Stimulated activated effector memory CD8-positive, alpha-beta T cell treated with anti-CD3 and anti-CD28 coated beads, Interleukin-12 subunit alpha, Interleukin-12 subunit beta, amount 100 ng/mL, for 72 hours (primary cell): ENCODE data around the gene COX5A.
"Not testable (repeated sequence)": the region's sequence is repeated elsewhere in the genome, so short reads cannot be mapped to it uniquely, and the experiment has no call there.

ENCODE experiments used
- ATAC-seq: fragments of 150-1000 bp; cut with Tn5 transposase; 2 replicates; pipeline ENCODE4 v1.10.0; 2021
- DNase-seq, 2 donors: peaks; one replicate each; pipeline ENCODE4 v3.0.0; 2021 to 2022; ENCODE audit warnings: low spot score in 2 of 2
- H3K27ac Mint-ChIP-seq: one replicate; pipeline ENCODE4 v1.8.0; 2022; ENCODE audit warnings: mild to moderate bottlenecking, mixed read lengths
- H3K36me3 Mint-ChIP-seq: one replicate; pipeline ENCODE4 v1.8.0; 2022; ENCODE audit warnings: mild to moderate bottlenecking, mixed read lengths
- H3K4me1 Mint-ChIP-seq: one replicate; pipeline ENCODE4 v1.8.0; 2022; ENCODE audit warnings: mixed read lengths
- H3K4me3 Mint-ChIP-seq: one replicate; pipeline ENCODE4 v1.8.0; 2022; ENCODE audit warnings: mild to moderate bottlenecking, mixed read lengths
- H3K9me3 Mint-ChIP-seq: one replicate; pipeline ENCODE4 v1.8.0; 2022; ENCODE audit warnings: mixed read lengths

The COX5A gene

GRCh38 chr15:74958908-74959585 lies 21.2 kb upstream of the COX5A start:
- no peak overlapping the region for H3K27ac Mint-ChIP-seq
- peak overlapping the region; percentile 61 for H3K4me3 Mint-ChIP-seq
- no peaks in the 10 kb centered on the region for H3K9me3 Mint-ChIP-seq
- ATAC-seq, result no peak
- peaks cover 42% of the 10 kb centered on the region for H3K4me1 Mint-ChIP-seq
- peaks cover 4% of the 10 kb centered on the region for H3K36me3 Mint-ChIP-seq
- no peak for DNase-seq

- Mint-ChIP-seq H3K36me3 (peaks cover 4% of the 10 kb centered on the region), H3K4me3 (peak overlapping the region; percentile 61), H3K4me1 (peaks cover 42% of the 10 kb centered on the region), H3K27ac (no peak overlapping the region), H3K9me3 (no peaks in the 10 kb centered on the region)
- no peak for DNase-seq
- no peak for ATAC-seq
These were observed 20.5 kb upstream of the COX5A start for GRCh38 chr15:74958320-74958907.

- Mint-ChIP-seq H3K27ac (no peak overlapping the region), H3K36me3 (peaks cover 4% of the 10 kb centered on the region), H3K4me3 (peak overlapping the region; percentile 61), H3K9me3 (no peaks in the 10 kb centered on the region), H3K4me1 (peaks cover 42% of the 10 kb centered on the region)
- ATAC-seq (no peak), DNase-seq (no peak)
These were observed 19.7 kb upstream of the COX5A start for GRCh38 chr15:74957476-74958035.

- DNase-seq (peak; percentile 58 to 83), ATAC-seq (peak; percentile 90)
- H3K36me3 Mint-ChIP-seq, result peaks cover under 1% of the 10 kb centered on the region
- no peak within 1 kb of the TSS for H3K27ac Mint-ChIP-seq
- peaks cover 42% of the 10 kb centered on the region for H3K4me1 Mint-ChIP-seq
- peak within 1 kb of the TSS; percentile 61 for H3K4me3 Mint-ChIP-seq
- H3K9me3 Mint-ChIP-seq, result no peaks in the 10 kb centered on the region
These were observed 19.0 kb upstream of the COX5A start, which contains the start of gene RPP25 for GRCh38 chr15:74956648-74957475. RPP25 (minus strand) TSS chr15:74956772; CDS start chr15:74956583, 189 bp downstream.

- Mint-ChIP-seq H3K4me1 (peaks cover 36% of the 10 kb centered on the region), H3K36me3 (no peaks in the 10 kb centered on the region), H3K4me3 (peak overlapping the region; percentile 61), H3K27ac (no peak overlapping the region), H3K9me3 (no peaks in the 10 kb centered on the region)
- ATAC-seq (peak; percentile 57), DNase-seq (peak in 1 of 2 donors; percentile 26)
These were observed 18.1 kb upstream of the COX5A start for GRCh38 chr15:74955796-74956647.

- ATAC-seq, result no peak
- no peak overlapping the region for H3K27ac Mint-ChIP-seq
- H3K4me3 Mint-ChIP-seq, result peak overlapping the region; percentile 61
- H3K36me3 Mint-ChIP-seq, result no peaks in the 10 kb centered on the region
- no peaks in the 10 kb centered on the region for H3K9me3 Mint-ChIP-seq
- no peak for DNase-seq
- peaks cover 27% of the 10 kb centered on the region for H3K4me1 Mint-ChIP-seq
These were observed 17.1 kb upstream of the COX5A start for GRCh38 chr15:74955017-74955416.

- Mint-ChIP-seq H3K4me1 (peaks cover 26% of the 10 kb centered on the region), H3K9me3 (no peaks in the 10 kb centered on the region), H3K36me3 (no peaks in the 10 kb centered on the region), H3K27ac (no peak overlapping the region), H3K4me3 (peak overlapping the region; percentile 61)
- ATAC-seq (no peak), DNase-seq (no peak)
These were observed 16.6 kb upstream of the COX5A start for GRCh38 chr15:74954515-74954914.

GRCh38 chr15:74951006-74951405 lies 13.1 kb upstream of the COX5A start:
- DNase-seq (no peak), ATAC-seq (no peak)
- H3K4me3 Mint-ChIP-seq, result no peak overlapping the region
- peaks cover 5% of the 10 kb centered on the region for H3K4me1 Mint-ChIP-seq
- H3K36me3 Mint-ChIP-seq, result no peaks in the 10 kb centered on the region
- H3K9me3 Mint-ChIP-seq, result no peaks in the 10 kb centered on the region
- no peak overlapping the region for H3K27ac Mint-ChIP-seq

- DNase-seq (peak; percentile 73 to 91), ATAC-seq (peak; percentile 82)
- H3K4me3 Mint-ChIP-seq, result no peak overlapping the region
- no peaks in the 10 kb centered on the region for H3K9me3 Mint-ChIP-seq
- no peak overlapping the region for H3K27ac Mint-ChIP-seq
- H3K4me1 Mint-ChIP-seq, result peaks cover under 1% of the 10 kb centered on the region
- no peaks in the 10 kb centered on the region for H3K36me3 Mint-ChIP-seq
These were observed 12.4 kb upstream of the COX5A start for GRCh38 chr15:74950078-74950908.

- no peak for ATAC-seq
- Mint-ChIP-seq H3K9me3 (no peaks in the 10 kb centered on the region), H3K4me1 (peaks cover 13% of the 10 kb centered on the region), H3K4me3 (peak overlapping the region; percentile 80), H3K27ac (peak overlapping the region; percentile 91), H3K36me3 (peaks cover 35% of the 10 kb centered on the region)
- no peak for DNase-seq
These were observed 642 bp downstream of the COX5A start for GRCh38 chr15:74937272-74937589.

GRCh38 chr15:74935193-74935592 lies 2.7 kb downstream of the COX5A start:
- Mint-ChIP-seq H3K4me1 (peaks cover 13% of the 10 kb centered on the region), H3K36me3 (peaks cover 55% of the 10 kb centered on the region), H3K27ac (peak overlapping the region; percentile 71), H3K4me3 (peak overlapping the region; percentile 58)
- ATAC-seq, DNase-seq, H3K9me3 Mint-ChIP-seq: not testable (repeated sequence)

- H3K36me3 Mint-ChIP-seq, result peaks cover 72% of the 10 kb centered on the region
- H3K27ac Mint-ChIP-seq, result peak overlapping the region; percentile 58
- no peak for DNase-seq
- peaks cover 13% of the 10 kb centered on the region for H3K4me1 Mint-ChIP-seq
- no peak overlapping the region for H3K4me3 Mint-ChIP-seq
- no peaks in the 10 kb centered on the region for H3K9me3 Mint-ChIP-seq
- no peak for ATAC-seq
These were observed 4.3 kb downstream of the COX5A start for GRCh38 chr15:74933573-74933972.

- H3K27ac Mint-ChIP-seq, result no peak overlapping the region
- H3K4me1 Mint-ChIP-seq, result peaks cover 5% of the 10 kb centered on the region
- H3K9me3 Mint-ChIP-seq, result no peaks in the 10 kb centered on the region
- ATAC-seq (no peak), DNase-seq (no peak)
- peaks cover 96% of the 10 kb centered on the region for H3K36me3 Mint-ChIP-seq
- H3K4me3 Mint-ChIP-seq, result no peak overlapping the region
These were observed 9.1 kb downstream of the COX5A start for GRCh38 chr15:74928771-74929198.

- ATAC-seq (no peak), DNase-seq (no peak)
- no peak overlapping the region for H3K4me3 Mint-ChIP-seq
- H3K4me1 Mint-ChIP-seq, result no peaks in the 10 kb centered on the region
- H3K9me3 Mint-ChIP-seq, result no peaks in the 10 kb centered on the region
- H3K27ac Mint-ChIP-seq, result no peak overlapping the region
- H3K36me3 Mint-ChIP-seq, result peaks cover 99% of the 10 kb centered on the region
These were observed 13.3 kb downstream of the COX5A start for GRCh38 chr15:74924525-74924924.
